ENCODE results near the gene CLDN4. TPM values are rescaled to one million over a fixed set of nuclear protein-coding genes. Genes with fewer than 3 reads are reported as not detected.
A peak's percentile ranks its signal among the peaks of the same experiment; 100 is the strongest.

Gene CLDN4
- total RNA-seq, 4 donors from 2014 or later = 0.42 to 2.0 (median 0.66) TPM; not detected in 1

DNA sequence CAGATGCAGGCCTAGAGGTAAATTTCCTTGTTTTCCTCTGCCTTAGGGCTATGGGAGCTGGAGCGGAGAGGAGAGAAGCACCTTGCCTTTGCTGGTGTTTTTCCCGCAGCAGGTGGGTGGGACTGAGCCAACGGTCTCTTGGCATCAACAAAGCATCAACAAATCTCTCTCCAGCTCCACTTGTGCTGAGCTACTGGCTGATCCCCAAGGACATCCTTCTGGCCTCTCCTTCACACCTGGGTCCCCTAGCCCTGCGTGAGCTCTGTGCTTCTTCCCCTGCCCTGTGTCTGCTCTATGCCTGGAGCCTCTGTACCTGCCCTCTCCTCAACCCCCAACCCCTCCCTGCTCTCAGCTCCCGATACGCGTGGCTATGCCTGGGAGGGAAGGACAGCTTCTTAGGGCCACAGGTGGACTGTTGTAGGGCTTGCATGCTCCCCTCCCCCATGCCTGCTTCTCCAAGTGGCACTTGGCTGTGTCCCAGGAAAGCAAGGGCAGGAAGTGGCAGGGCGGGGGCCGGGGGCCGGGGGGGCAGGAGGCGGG lies 3.2 kb upstream of the CLDN4 start:
- DNase-seq (ENCODE audit: low spot score in 2 of 2) = no peak
- H3K4me3 ChIP-seq = no peak overlapping the region
- H3K9me3 ChIP-seq = no peaks in the 10 kb centered on the region
- peak overlapping the region in 2 of 4 donors; percentile 46 to 60 for H3K27ac ChIP-seq
- peaks cover 0 to 26% (median 4%) of the 10 kb centered on the region in 4 donors for H3K4me1 ChIP-seq
- peaks cover 0 to 18% of the 10 kb centered on the region in 2 donors for H3K27me3 ChIP-seq
- WGBS, 2 donors = 32 to 35% methylated on average over 8 to 11 of the region's 11 CpGs
- H3K36me3 ChIP-seq = no peaks in the 10 kb centered on the region
- TF ChIP-seq POLR2A (IDR thresholded peaks at IDR 0.05) = no peak
- no peak for TF ChIP-seq EP300 (IDR thresholded peaks at IDR 0.05)
- TF ChIP-seq, protein P1, sequence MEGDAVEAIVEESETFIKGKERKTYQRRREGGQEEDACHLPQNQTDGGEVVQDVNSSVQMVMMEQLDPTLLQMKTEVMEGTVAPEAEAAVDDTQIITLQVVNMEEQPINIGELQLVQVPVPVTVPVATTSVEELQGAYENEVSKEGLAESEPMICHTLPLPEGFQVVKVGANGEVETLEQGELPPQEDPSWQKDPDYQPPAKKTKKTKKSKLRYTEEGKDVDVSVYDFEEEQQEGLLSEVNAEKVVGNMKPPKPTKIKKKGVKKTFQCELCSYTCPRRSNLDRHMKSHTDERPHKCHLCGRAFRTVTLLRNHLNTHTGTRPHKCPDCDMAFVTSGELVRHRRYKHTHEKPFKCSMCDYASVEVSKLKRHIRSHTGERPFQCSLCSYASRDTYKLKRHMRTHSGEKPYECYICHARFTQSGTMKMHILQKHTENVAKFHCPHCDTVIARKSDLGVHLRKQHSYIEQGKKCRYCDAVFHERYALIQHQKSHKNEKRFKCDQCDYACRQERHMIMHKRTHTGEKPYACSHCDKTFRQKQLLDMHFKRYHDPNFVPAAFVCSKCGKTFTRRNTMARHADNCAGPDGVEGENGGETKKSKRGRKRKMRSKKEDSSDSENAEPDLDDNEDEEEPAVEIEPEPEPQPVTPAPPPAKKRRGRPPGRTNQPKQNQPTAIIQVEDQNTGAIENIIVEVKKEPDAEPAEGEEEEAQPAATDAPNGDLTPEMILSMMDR (IDR thresholded peaks at IDR 0.05) = no peak

DNA sequence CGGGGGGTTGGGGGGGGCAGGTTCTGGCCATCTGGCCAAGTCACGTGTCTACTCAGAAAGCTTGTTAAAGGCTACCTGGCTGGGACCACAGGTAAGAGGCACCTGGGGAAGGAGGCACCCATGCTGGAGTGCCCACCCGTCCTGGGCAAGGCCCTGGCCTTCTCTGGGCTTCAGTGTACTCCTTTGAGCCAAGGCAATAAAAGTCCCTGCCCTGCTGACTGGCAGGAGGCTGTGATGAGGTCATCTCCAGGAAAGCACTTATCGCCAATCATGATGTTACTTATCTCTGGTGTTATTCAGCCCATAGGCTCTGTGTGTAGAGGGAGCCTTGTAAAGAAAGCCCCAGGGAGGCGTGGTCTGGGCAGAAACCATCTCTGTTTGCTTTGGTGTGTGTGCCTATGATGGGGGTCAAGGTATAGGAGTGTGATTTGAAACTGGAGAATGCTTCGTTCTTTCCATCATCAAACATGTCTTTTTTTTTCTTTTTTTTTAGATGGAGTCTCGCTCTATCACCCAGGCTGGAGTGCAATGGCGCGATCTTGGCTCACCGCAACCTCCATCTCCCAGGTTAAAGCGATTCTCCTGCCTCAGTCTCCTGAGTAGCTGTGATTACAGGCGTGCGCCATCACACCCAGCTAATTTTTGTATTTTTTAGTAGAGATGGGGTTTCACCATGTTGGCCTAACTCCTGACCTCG lies 2.5 kb upstream of the CLDN4 start:
- Histone ChIP-seq H3K4me3 (no peak overlapping the region), H3K27ac (peak overlapping the region in 3 of 4 donors; percentile 36 to 60 (median 46))
- 67 to 74% methylated on average over 13 to 14 of the region's 14 CpGs for WGBS, 2 donors

DNA sequence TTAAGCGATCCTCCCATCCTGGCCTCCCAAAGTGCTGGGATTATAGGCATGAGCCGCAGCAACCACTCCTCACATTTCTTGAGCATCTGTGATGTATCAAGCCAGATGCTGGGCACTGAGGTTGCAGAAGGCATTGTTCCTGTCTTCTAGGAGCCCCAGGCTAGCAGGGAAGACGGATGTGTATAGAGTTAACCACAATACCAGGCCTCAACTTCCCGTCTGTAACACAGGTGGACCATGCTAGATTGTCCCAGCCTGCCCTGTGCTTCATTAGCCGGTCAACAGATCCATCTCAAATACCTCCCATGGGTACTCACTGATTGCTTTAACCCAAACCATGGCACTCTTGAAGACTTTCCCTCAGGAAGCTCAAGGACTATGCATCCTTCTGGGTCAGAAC lies 1.8 kb upstream of the CLDN4 start:
- peaks cover 0 to 26% (median 4%) of the 10 kb centered on the region in 4 donors for H3K4me1 ChIP-seq
- DNase-seq (ENCODE audit: low spot score in 2 of 2) = no peak
- peak overlapping the region in 1 of 4 donors; percentile 60 for H3K27ac ChIP-seq
- WGBS, 2 donors = 93 to 95% methylated on average over 5 of the region's 5 CpGs
- H3K9me3 ChIP-seq = no peaks in the 10 kb centered on the region
- TF ChIP-seq EP300 (IDR thresholded peaks at IDR 0.05) (no peak), POLR2A (IDR thresholded peaks at IDR 0.05) (no peak)
- TF ChIP-seq, protein P1 (IDR thresholded peaks at IDR 0.05) = no peak
- peaks cover 0 to 27% of the 10 kb centered on the region in 2 donors for H3K27me3 ChIP-seq
- H3K36me3 ChIP-seq = no peaks in the 10 kb centered on the region
- H3K4me3 ChIP-seq = no peak overlapping the region

More for the DNA sequence above, 2.5 kb upstream of the CLDN4 start:
- DNase-seq (ENCODE audit: low spot score in 2 of 2) = no peak
- TF ChIP-seq, protein P1 (IDR thresholded peaks at IDR 0.05) = no peak
- TF ChIP-seq POLR2A (IDR thresholded peaks at IDR 0.05) (no peak), EP300 (IDR thresholded peaks at IDR 0.05) (no peak)
- Histone ChIP-seq H3K36me3 (no peaks in the 10 kb centered on the region), H3K27me3 (peaks cover 0 to 24% of the 10 kb centered on the region in 2 donors), H3K4me1 (peaks cover 0 to 26% (median 4%) of the 10 kb centered on the region in 4 donors), H3K9me3 (no peaks in the 10 kb centered on the region)

DNA sequence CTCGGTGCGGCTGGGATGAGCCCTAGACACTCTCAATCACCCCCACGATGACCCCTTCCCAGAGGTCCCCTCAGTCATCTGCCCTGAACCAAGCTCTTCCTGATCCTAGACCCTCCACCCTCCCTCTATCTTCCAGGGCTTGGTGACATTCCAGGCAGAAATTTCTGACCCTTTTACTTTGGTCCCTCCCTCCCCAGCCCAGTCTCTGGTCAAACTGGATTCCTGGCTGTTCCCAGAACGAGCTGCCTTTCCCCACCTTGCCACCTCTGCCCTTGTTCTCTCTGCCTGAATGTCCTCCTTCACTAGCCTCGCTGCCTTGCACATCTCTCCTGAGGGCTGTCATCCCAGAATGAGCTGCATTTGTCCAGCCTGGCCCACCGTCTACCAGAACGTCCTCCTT lies 1.3 kb upstream of the CLDN4 start:
- peaks cover 0 to 26% (median 4%) of the 10 kb centered on the region in 4 donors for H3K4me1 ChIP-seq
- peak overlapping the region in 1 of 4 donors; percentile 60 for H3K27ac ChIP-seq
- 38 to 47% methylated on average over 7 of the region's 7 CpGs for WGBS, 2 donors
- no peak for DNase-seq (ENCODE audit: low spot score in 2 of 2)
- H3K4me3 ChIP-seq = no peak overlapping the region
- H3K9me3 ChIP-seq = no peaks in the 10 kb centered on the region
- H3K36me3 ChIP-seq = no peaks in the 10 kb centered on the region
- peaks cover 0 to 27% of the 10 kb centered on the region in 2 donors for H3K27me3 ChIP-seq
- TF ChIP-seq, protein P1 (IDR thresholded peaks at IDR 0.05) = no peak
- no peak for TF ChIP-seq EP300 (IDR thresholded peaks at IDR 0.05)
- TF ChIP-seq POLR2A (IDR thresholded peaks at IDR 0.05) = no peak
